Natural killer cell (primary cell): ENCODE results near the gene FAM114A2. TPM values are rescaled to one million over a fixed set of nuclear protein-coding genes. Genes with fewer than 3 reads are reported as not detected.

Experiments used
- ATAC-seq, 3 donors: fragments of 150-1000 bp in 2 of 3; fragments of 200-7000 bp in 1 of 3; cut with Tn5 transposase; 1 replicate in 1 of 3; 2 replicates in 2 of 3; pipeline ENCODE4 v1.10.0; 2021; ENCODE audit warnings: mild to moderate bottlenecking in 2 of 3, moderate library complexity in 2 of 3
- DNase-seq, 2 donors: peaks; one replicate each; pipeline versions ENCODE4 v3.0.0 to v3.0.0-alpha.2; 2013 to 2021; ENCODE audit warnings: mixed read lengths in 1 of 2
- H3K27ac ChIP-seq: one replicate; pipeline ENCODE4 v1.5.1; 2013; ENCODE audit warnings: mild to moderate bottlenecking, low read length
- H3K27me3 ChIP-seq: one replicate; pipeline ENCODE4 v1.6.1; 2013; ENCODE audit warnings: low read length; ENCODE audit not compliant: control insufficient read depth, insufficient read depth
- H3K36me3 ChIP-seq: one replicate; pipeline ENCODE4 v1.6.1; 2013; ENCODE audit warnings: low read length; ENCODE audit not compliant: control insufficient read depth, insufficient read depth
- H3K4me1 ChIP-seq: one replicate; pipeline ENCODE4 v1.6.1; 2013; ENCODE audit warnings: low read length; ENCODE audit not compliant: control insufficient read depth, insufficient read depth
- H3K4me3 ChIP-seq: one replicate; pipeline ENCODE4 v1.5.1; 2013; ENCODE audit warnings: low read length
- H3K9me3 ChIP-seq: one replicate; pipeline ENCODE4 v1.6.1; 2013; ENCODE audit warnings: low read length; ENCODE audit not compliant: control insufficient read depth, insufficient read depth
- H3K27ac Mint-ChIP-seq, 2 donors: one replicate each; pipeline ENCODE4 v1.8.0; 2022; ENCODE audit warnings: mild to moderate bottlenecking in 2 of 2, mixed read lengths in 2 of 2, moderate library complexity in 1 of 2
- H3K27me3 Mint-ChIP-seq, 2 donors: one replicate each; pipeline ENCODE4 v1.8.0; 2022; ENCODE audit warnings: low read depth in 2 of 2, mixed read lengths in 2 of 2
- H3K36me3 Mint-ChIP-seq: one replicate; pipeline ENCODE4 v1.8.0; 2022; ENCODE audit warnings: mixed read lengths
- H3K4me1 Mint-ChIP-seq, 2 donors: one replicate each; pipeline ENCODE4 v1.8.0; 2022; ENCODE audit warnings: mixed read lengths in 2 of 2
- H3K4me3 Mint-ChIP-seq: one replicate; pipeline ENCODE4 v1.8.0; 2022; ENCODE audit warnings: mild to moderate bottlenecking, moderate library complexity, mixed read lengths
- H3K9me3 Mint-ChIP-seq, 2 donors: one replicate each; pipeline ENCODE4 v1.8.0; 2022; ENCODE audit warnings: mixed read lengths in 2 of 2
- CTCF ChIP-seq: fragments of 200-600 bp; IDR thresholded peaks from one replicate; pipeline ENCODE4 v1.8.0; 2022; ENCODE audit warnings: antibody characterized with exemption
- WGBS: methylation state at CpG from one replicate; pipeline ENCODE4 v1.1.7; 2013; ENCODE audit warnings: missing lambda C conversion rate; ENCODE audit not compliant: insufficient coverage; 5-methylcytosine and 5-hydroxymethylcytosine counted together
- intact Hi-C: fragments of 100-400 bp; cut with micrococcal nuclease; formaldehyde crosslinking; loops from one replicate; pipeline ENCODE4 v1.14.2; 2022
- total RNA-seq, 4 donors: library from RNA; stranded (reverse); fragments of 120-200 nt in 1 of 4; gene quantifications; one replicate each; pipeline versions ENCODE4 v1.2.3 to v1.2.4, GENCODE V29; 2013 to 2022

The FAM114A2 gene
- total RNA-seq, 3 donors from 2014 or later (not counting 1 experiment from before 2014, with no cell fraction given), result 29.0 to 37.8 (median 29.4) TPM

DNA sequence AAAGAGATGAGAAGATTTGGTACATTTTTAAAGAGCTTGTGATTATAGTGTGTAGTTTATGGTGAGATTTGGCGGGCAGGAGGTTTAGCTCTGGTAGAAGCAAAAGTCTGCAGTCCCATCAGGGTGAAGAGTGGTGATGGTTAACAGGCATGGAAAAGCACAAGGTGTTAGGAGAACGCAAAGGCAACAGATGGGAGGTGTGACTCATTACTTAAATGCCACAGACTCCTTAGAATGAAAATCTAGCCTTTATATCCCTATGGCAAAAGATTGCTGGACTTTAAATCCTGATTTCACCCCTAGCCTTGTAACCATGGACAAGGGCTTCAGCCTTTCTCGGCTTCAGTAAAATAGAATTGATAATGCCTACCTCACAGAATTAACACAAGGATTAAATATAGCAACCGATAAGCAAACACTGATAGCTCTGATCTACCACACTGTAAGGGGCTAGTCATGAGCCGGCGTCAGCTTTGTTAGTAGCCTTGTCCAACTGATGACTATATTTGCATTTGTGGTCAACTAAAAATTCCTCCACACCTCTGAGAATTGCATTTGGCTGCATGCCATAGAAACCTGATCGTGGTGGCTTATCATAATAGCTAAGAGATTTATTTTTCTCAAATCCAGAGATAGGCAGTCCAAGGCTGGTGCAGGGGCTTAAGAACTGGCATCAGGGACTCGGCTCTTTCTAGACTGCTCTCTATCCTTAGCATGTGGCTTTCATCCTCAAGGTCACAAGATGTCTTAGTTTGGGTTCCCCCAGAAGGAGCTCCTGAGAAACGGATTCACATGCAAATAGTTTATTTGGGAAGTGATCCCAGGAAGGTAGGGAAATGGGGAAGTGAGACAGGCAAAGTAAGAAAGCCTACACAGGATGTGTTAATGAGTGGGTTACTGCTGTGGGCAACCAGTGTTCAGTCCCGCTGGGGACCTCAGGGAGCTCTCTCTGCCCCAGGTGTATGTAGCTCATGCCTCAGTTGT is 19.6 kb upstream of the FAM114A2 start:
- H3K9me3 ChIP-seq, result no peaks in the 10 kb centered on the region
- peaks cover 14% of the 10 kb centered on the region for H3K4me1 ChIP-seq
- H3K36me3 ChIP-seq, result peaks cover 13% of the 10 kb centered on the region
- peak overlapping the region; percentile 49 for H3K4me3 Mint-ChIP-seq
- no peak for DNase-seq
- H3K27me3 Mint-ChIP-seq, result no peaks in the 10 kb centered on the region
- WGBS, result 71% methylated on average over 10 of the region's 10 CpGs
- intact Hi-C loops, result no loop called here
- H3K27me3 ChIP-seq, result no peaks in the 10 kb centered on the region
- peak; percentile 34 to 59 (median 48) for ATAC-seq
- H3K36me3 Mint-ChIP-seq, result peaks cover 7% of the 10 kb centered on the region
- H3K27ac Mint-ChIP-seq, result peak overlapping the region; percentile 71 to 77
- H3K4me1 Mint-ChIP-seq, result peaks cover 24 to 34% of the 10 kb centered on the region in 2 donors
- H3K27ac ChIP-seq, result no peak overlapping the region
- H3K9me3 Mint-ChIP-seq, result no peaks in the 10 kb centered on the region
- H3K4me3 ChIP-seq, result no peak overlapping the region
- no peak for TF ChIP-seq CTCF

DNA sequence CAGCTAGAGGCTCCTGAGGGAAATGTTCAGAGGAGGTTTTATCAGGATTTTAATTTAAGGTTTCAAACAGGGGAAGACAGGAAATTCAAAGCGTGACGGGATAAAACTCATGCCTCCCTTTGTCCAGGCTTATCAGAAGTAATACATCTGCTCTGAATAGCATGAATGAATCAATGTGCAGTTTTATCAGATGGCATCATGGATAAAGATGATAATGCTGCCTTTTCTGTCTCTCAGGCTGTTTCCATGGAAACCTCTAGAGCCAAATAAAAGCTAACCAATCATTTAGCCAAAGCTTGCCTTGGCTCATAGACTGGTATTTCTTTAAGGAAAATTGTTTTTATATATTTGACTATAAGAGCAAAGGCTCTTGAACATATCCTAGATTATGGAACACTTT is 16.5 kb upstream of the FAM114A2 start:
- DNase-seq (no peak), ATAC-seq (no peak)
- no peak overlapping the region for H3K4me3 ChIP-seq
- Mint-ChIP-seq H3K36me3 (peaks cover 14% of the 10 kb centered on the region), H3K9me3 (no peaks in the 10 kb centered on the region), H3K4me1 (peaks cover 24 to 34% of the 10 kb centered on the region in 2 donors), H3K4me3 (no peak overlapping the region), H3K27ac (no peak overlapping the region), H3K27me3 (no peaks in the 10 kb centered on the region)
- WGBS, result 98% methylated on average over 2 of the region's 2 CpGs
- no peak for TF ChIP-seq CTCF
- H3K27me3 ChIP-seq, result no peaks in the 10 kb centered on the region
- intact Hi-C loops, result no loop called here
- H3K9me3 ChIP-seq, result no peaks in the 10 kb centered on the region
- H3K4me1 ChIP-seq, result peaks cover 14% of the 10 kb centered on the region
- H3K36me3 ChIP-seq, result peaks cover 35% of the 10 kb centered on the region
- no peak overlapping the region for H3K27ac ChIP-seq

- DNase-seq, result no peak
- H3K27ac ChIP-seq, result no peak overlapping the region
- H3K36me3 ChIP-seq, result peaks cover 40% of the 10 kb centered on the region
- no peak overlapping the region for H3K4me3 ChIP-seq
- intact Hi-C loops, result no loop called here
- Mint-ChIP-seq H3K27me3 (no peaks in the 10 kb centered on the region), H3K9me3 (no peaks in the 10 kb centered on the region), H3K4me3 (no peak overlapping the region), H3K4me1 (peaks cover 24 to 25% of the 10 kb centered on the region in 2 donors), H3K36me3 (peaks cover 19% of the 10 kb centered on the region), H3K27ac (no peak overlapping the region)
- ATAC-seq, result no peak
- WGBS, result 92% methylated on average over 4 of the region's 4 CpGs
- no peaks in the 10 kb centered on the region for H3K9me3 ChIP-seq
- H3K27me3 ChIP-seq, result no peaks in the 10 kb centered on the region
- TF ChIP-seq CTCF, result no peak
- H3K4me1 ChIP-seq, result peaks cover under 1% of the 10 kb centered on the region
Observed at GRCh38 chr5:154053468-154053867, 14.8 kb upstream of the FAM114A2 start.
